Cardiac fibroblast (primary cell): ENCODE measurements around the gene DAD1.
A peak's percentile ranks its signal among the peaks of the same experiment; 100 is the strongest.

ENCODE experiments used
- DNase-seq, 2 donors: peaks; one replicate each; pipeline versions ENCODE4 v3.0.0 to v3.0.0-alpha.2; 2010; ENCODE audit warnings: low read depth in 2 of 2
- H3K4me3 ChIP-seq, 2 donors: replicated peaks in 1 of 2; 1 replicate in 1 of 2; 2 replicates in 1 of 2; pipeline ENCODE4 v1.5.1; 2011; ENCODE audit warnings: low read depth in 2 of 2, low read length in 2 of 2, mild to moderate bottlenecking in 2 of 2, moderate library complexity in 1 of 2
- TF ChIP-seq, protein P1 (sequence below): IDR thresholded peaks from one replicate; pipeline ENCODE4 v1.5.1; 2011; ENCODE audit warnings: low read depth, mild to moderate bottlenecking, low read length, inconsistent platforms

DAD1 gene

DNA sequence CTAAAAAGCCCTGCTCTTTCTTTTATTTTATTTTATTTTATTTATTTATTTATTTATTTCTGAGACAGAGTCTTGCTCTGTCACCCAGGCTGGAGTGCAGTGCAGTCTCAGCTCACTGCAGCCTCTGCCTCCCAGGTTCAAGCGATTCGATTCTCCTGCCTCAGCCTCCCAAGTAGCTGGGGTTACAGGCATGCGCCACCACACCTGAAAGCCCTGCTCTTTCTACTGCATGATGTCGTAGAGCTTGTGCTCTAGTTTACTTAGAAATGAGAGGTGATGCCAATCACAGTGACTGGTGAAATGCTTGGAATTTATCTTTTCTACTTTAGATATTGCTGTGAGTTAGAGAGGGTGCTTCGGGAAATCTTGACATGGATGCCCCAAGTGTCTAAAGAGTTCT, 54.5 kb downstream of the DAD1 start:
- no peak for DNase-seq
- TF ChIP-seq, protein P1, sequence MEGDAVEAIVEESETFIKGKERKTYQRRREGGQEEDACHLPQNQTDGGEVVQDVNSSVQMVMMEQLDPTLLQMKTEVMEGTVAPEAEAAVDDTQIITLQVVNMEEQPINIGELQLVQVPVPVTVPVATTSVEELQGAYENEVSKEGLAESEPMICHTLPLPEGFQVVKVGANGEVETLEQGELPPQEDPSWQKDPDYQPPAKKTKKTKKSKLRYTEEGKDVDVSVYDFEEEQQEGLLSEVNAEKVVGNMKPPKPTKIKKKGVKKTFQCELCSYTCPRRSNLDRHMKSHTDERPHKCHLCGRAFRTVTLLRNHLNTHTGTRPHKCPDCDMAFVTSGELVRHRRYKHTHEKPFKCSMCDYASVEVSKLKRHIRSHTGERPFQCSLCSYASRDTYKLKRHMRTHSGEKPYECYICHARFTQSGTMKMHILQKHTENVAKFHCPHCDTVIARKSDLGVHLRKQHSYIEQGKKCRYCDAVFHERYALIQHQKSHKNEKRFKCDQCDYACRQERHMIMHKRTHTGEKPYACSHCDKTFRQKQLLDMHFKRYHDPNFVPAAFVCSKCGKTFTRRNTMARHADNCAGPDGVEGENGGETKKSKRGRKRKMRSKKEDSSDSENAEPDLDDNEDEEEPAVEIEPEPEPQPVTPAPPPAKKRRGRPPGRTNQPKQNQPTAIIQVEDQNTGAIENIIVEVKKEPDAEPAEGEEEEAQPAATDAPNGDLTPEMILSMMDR = no peak
- H3K4me3 ChIP-seq = no peak overlapping the region

GRCh38 chr14:22533739-22534359, 55.2 kb downstream of the DAD1 start:
- no peak for DNase-seq
- TF ChIP-seq, protein P1 = no peak
- H3K4me3 ChIP-seq = no peak overlapping the region

DNA sequence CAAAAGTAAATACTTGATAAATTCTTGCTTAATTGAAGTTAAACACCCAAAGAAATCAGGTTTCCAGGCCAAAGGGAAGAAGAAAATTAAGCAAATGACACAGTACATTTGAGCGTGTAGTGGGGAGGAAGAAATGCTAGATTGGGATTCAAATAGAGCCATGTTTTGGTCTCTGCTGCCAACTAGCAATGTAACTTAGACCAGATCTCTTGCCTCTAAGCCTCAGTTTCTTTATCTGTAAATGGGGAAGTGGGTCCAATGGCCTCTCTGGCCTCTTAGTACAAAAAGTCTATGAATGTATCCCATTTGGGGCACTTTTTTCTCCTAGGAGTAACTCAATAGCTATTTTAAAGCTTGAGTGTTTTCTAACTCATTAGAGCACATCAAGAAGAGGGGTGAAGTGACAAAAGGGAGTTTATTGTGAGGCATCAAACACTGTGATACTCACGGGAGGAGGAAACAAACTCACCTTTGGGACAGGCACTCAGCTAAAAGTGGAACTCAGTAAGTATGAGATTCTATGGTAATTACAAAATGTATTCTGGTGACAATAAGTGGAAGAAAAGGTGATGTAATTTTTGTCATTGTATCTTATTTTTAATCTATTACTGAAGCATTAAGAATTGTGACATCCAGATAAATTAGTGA, 55.8 kb downstream of the DAD1 start:
- no peak for DNase-seq
- TF ChIP-seq, protein P1 = no peak
- H3K4me3 ChIP-seq = no peak overlapping the region

DNA sequence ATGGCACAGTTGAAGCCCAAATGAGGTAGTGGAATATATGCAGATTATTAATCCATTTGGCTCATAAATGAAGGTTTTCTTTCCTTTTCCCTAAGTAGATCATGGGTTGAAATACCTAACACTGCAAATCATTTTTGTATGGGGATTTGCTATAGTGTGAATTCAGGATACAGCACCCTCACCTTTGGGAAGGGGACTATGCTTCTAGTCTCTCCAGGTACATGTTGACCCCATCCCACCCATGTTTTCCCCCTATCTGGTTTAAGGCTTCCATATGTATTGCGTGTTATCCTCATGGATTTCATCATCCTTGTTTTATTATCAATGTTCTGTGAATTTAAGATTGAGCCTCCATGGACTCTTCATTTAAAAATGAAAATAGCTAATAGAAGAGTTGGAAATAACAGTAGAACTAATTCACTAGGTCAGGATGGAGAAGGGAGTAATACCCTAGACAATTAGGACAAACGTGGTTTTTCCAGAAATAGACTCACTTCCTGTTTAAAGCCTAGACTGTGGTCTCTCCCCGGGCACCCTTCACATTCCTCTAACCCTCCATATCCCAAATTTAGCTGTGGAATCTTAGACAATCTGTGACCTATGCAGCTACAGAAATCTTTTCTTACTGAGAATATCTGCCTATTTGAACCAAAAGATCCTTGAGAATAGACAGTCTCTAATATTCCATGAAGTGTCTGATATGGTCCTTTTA, 56.5 kb downstream of the DAD1 start:
- TF ChIP-seq, protein P1 = no peak
- DNase-seq = peak; percentile 49 to 51
- H3K4me3 ChIP-seq = no peak overlapping the region

DNA sequence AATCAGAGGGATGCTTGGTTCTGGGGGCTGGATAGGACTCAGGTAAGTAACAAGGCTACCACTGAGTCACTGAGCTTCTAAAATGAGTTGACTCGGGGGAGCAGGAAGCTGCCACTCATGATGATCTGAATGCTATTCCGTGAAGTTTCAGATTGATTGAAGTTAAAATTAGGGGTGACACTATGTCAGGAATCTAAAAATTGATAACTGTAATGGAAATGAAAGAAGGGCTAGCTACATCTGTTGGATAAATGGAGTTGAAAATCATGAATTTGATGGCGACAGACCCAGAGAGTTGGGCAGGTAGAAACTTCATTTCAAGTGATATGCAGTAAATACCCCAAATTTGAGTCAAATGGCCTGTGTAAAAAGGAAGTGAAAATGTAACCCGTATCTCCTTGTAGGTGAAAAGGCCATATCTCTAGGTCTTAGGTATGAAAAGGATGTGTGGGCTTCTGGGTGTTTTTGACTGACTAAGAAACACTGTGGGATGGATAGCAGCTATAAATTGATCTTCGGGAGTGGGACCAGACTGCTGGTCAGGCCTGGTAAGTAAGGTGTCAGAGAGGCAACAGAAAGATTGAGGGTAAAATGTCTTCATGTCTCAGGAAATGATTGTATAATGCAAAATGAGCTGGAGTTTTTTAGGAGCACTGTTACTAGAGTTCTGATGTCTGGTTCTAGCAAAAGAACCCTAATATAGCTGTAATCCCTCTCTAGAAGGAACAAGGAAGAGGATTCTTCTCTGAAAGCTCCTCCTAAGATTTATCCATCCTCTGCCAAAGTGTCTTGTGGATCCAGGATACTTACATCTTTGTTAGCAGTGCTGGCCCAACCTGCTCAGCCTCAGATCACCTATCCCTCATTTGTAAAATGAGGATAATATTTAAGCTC, 57.3 kb downstream of the DAD1 start:
- no peak overlapping the region for H3K4me3 ChIP-seq
- TF ChIP-seq, protein P1 = no peak
- DNase-seq = no peak

GRCh38 chr14:22530127-22530526, 58.9 kb downstream of the DAD1 start:
- no peak overlapping the region for H3K4me3 ChIP-seq
- DNase-seq = no peak
- TF ChIP-seq, protein P1 = no peak
